Left renal cortex interstitium (tissue), 4 donors: ENCODE data around the gene MARCHF9. TPM values are rescaled to one million over a fixed set of nuclear protein-coding genes. Genes with fewer than 3 reads are reported as not detected.
A peak's percentile ranks its signal among the peaks of the same experiment; 100 is the strongest.

Experiments
- DNase-seq, 4 donors: peaks; one replicate each; pipeline ENCODE4 v3.0.0-alpha.2; 2013; ENCODE audit warnings: low read depth in 4 of 4, low spot score in 2 of 4, missing footprints in 1 of 4
- polyA plus RNA-seq, 4 donors: library from polyadenylated mRNA; unstranded; fragments of 120-200 nt; gene quantifications; one replicate each; pipeline ENCODE4 v1.2.1, GENCODE V29; 2013; ENCODE audit not compliant: insufficient read length in 4 of 4

The MARCHF9 gene
- polyA plus RNA-seq, 4 donors = 15.6 to 25.2 (median 19.7) TPM

GRCh38 chr12:57782608-57783465 is 27.9 kb downstream of the MARCHF9 start, which contains the start of gene TSFM:
Gene TSFM (plus strand): TSS chr12:57782787. CDS start chr12:57782802, 15 bp downstream.
- peak; percentile 67 to 95 (median 87) for DNase-seq

GRCh38 chr12:57783466-57783801 is 28.5 kb downstream of the MARCHF9 start:
- no peak for DNase-seq

- no peak for DNase-seq
Measured at GRCh38 chr12:57783861-57784260, 29.0 kb downstream of the MARCHF9 start.

- DNase-seq = no peak
Measured at GRCh38 chr12:57793920-57794319, 39.0 kb downstream of the MARCHF9 start.

GRCh38 chr12:57795354-57795753 is 40.5 kb downstream of the MARCHF9 start:
- DNase-seq = no peak

- DNase-seq = no peak
Measured at GRCh38 chr12:57796996-57797395, 42.1 kb downstream of the MARCHF9 start.

- DNase-seq = no peak
Measured at GRCh38 chr12:57797933-57798332, 43.0 kb downstream of the MARCHF9 start.

- DNase-seq = no peak
Measured at GRCh38 chr12:57800965-57801364, 46.1 kb downstream of the MARCHF9 start.

- DNase-seq = no peak
Measured at GRCh38 chr12:57802607-57803006, 47.7 kb downstream of the MARCHF9 start.

- DNase-seq = no peak
Measured at GRCh38 chr12:57803319-57803893, 48.5 kb downstream of the MARCHF9 start.

GRCh38 chr12:57806677-57807076 is 51.8 kb downstream of the MARCHF9 start:
- DNase-seq = no peak

- DNase-seq = no peak
Measured at GRCh38 chr12:57807285-57807684, 52.4 kb downstream of the MARCHF9 start.

GRCh38 chr12:57808351-57808750 is 53.4 kb downstream of the MARCHF9 start:
- DNase-seq = no peak

GRCh38 chr12:57809425-57809824 is 54.5 kb downstream of the MARCHF9 start:
- DNase-seq = no peak

Other genes starting within 250 kb of the MARCHF9 start
- 10 to 100 TPM; 30.1 to 35.2 (median 32.7) TPM for gene DDIT3, start 234.6 kb upstream of the MARCHF9 start, polyA plus RNA-seq
- gene MBD6, start 232.3 kb upstream of the MARCHF9 start, polyA plus RNA-seq = 10 to 100 TPM; 38.4 to 98.6 (median 75.0) TPM
- 100 to 1,000 TPM; 160 to 179 (median 169) TPM for gene DCTN2, start 207.9 kb upstream of the MARCHF9 start, polyA plus RNA-seq
- gene KIF5A, start 205.1 kb upstream of the MARCHF9 start, polyA plus RNA-seq = 1 to 10 TPM in 1 of 4 donors, under 1 TPM in 3; 0.30 to 1.0 (median 0.54) TPM
- gene PIP4K2C, start 163.9 kb upstream of the MARCHF9 start, polyA plus RNA-seq = 10 to 100 TPM; 38.0 to 46.0 (median 39.5) TPM
- 10 to 100 TPM; 47.7 to 75.1 (median 61.0) TPM for gene DTX3, start 150.3 kb upstream of the MARCHF9 start, polyA plus RNA-seq
- 10 to 100 TPM; 29.2 to 38.3 (median 34.6) TPM for gene ARHGEF25, start 143.7 kb upstream of the MARCHF9 start, polyA plus RNA-seq
- 1 to 10 TPM in 1 of 4 donors, under 1 TPM in 3; 0.58 to 1.4 (median 0.76) TPM for gene B4GALNT1, start 121.9 kb upstream of the MARCHF9 start, polyA plus RNA-seq
- gene OS9, start 61.0 kb upstream of the MARCHF9 start, polyA plus RNA-seq = 100 to 1,000 TPM; 206 to 226 (median 209) TPM
- gene AGAP2, start 16.4 kb upstream of the MARCHF9 start, polyA plus RNA-seq = 1 to 10 TPM; 1.1 to 1.8 (median 1.2) TPM
- 10 to 100 TPM; 83.5 to 98.6 (median 91.7) TPM for gene TSPAN31, start 10.1 kb upstream of the MARCHF9 start, polyA plus RNA-seq
- 100 to 1,000 TPM; 205 to 270 (median 239) TPM for gene CDK4, start 2.8 kb upstream of the MARCHF9 start, polyA plus RNA-seq
- 1 to 10 TPM in 3 of 4 donors, under 1 TPM in 1; 0.78 to 1.8 (median 1.3) TPM for gene CYP27B1, start 12.0 kb downstream of the MARCHF9 start, polyA plus RNA-seq
- gene METTL1, start 17.0 kb downstream of the MARCHF9 start, polyA plus RNA-seq = 10 to 100 TPM; 28.4 to 32.0 (median 30.4) TPM
- gene EEF1AKMT3, start 17.5 kb downstream of the MARCHF9 start, polyA plus RNA-seq = 10 to 100 TPM in 3 of 4 donors, 1 to 10 TPM in 1; 9.1 to 13.5 (median 12.4) TPM
- 10 to 100 TPM; 34.6 to 52.1 (median 42.8) TPM for gene TSFM, start 27.7 kb downstream of the MARCHF9 start, polyA plus RNA-seq
- gene AVIL, start 63.6 kb downstream of the MARCHF9 start, polyA plus RNA-seq = 10 to 100 TPM in 2 of 4 donors, 1 to 10 TPM in 2; 6.2 to 18.3 (median 10.5) TPM
- gene CTDSP2, start 91.6 kb downstream of the MARCHF9 start, polyA plus RNA-seq = 100 to 1,000 TPM; 237 to 283 (median 255) TPM
- 10 to 100 TPM in 2 of 4 donors, 1 to 10 TPM in 2; 8.4 to 13.7 (median 10.2) TPM for gene ATP23, start 186.5 kb downstream of the MARCHF9 start, polyA plus RNA-seq